ENCODE data around the gene DUT. TPM values are rescaled to one million over a fixed set of nuclear protein-coding genes. Genes with fewer than 3 reads are reported as not detected.

DUT gene
- total and polyA plus RNA-seq, 2 of the 8 experiments (the other 6 are each of a cell fraction or from before 2014, with no cell fraction given) = 71.5 to 246 TPM

DNA sequence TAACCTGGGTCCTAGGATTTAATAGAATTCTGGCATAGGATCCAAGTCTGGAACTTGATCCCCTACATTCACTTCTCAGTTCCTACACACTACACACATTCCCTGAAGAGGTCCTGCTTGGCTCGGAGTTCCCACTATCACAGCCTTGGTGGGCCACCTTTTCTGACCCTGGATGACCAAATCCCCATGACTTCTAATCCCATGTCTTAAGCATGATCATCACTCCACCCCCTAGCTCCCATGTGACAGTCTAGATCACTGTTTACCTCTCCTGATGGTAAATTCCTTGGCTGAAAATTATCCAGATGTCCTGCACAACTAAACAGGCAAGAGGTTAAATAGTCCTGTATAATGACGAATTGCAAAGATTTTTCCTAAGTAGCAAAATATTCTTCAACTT, 40.3 kb downstream of the DUT start:
- no peaks in the 10 kb centered on the region for H4K20me1 ChIP-seq (replicated peaks in 1 of 2; ENCODE audit: control insufficient read depth in 1 of 2, insufficient read depth in 2 of 2, low read length in 2 of 2)
- H3K27me3 ChIP-seq (replicated peaks in 1 of 4; ENCODE audit: control insufficient read depth in 3 of 4, extremely low read depth in 1 of 4, insufficient read depth in 3 of 4, low read length in 3 of 4) = no peaks in the 10 kb centered on the region
- no peak overlapping the region for H2BK12ac ChIP-seq (ENCODE audit: low read depth, low read length)
- H3K79me1 ChIP-seq (ENCODE audit: low read depth, low read length) = no peaks in the 10 kb centered on the region
- no peak overlapping the region for H2AK5ac ChIP-seq (ENCODE audit: low read depth, low read length)
- no peak for DNase-seq (ENCODE audit: low read depth in 1 of 2, low spot score in 2 of 2)
- H3K36me3 ChIP-seq (ENCODE audit: control insufficient read depth in 2 of 4, insufficient read depth in 4 of 4, low read length in 3 of 4) = no peaks in the 10 kb centered on the region
- H2BK120ac ChIP-seq (replicated peaks; ENCODE audit: low read depth, low read length) = no peak overlapping the region
- no peak overlapping the region for H3K4me2 ChIP-seq (ENCODE audit: insufficient read depth in 1 of 2, low read depth in 2 of 2, low read length in 2 of 2)
- no peak overlapping the region for H2AFZ ChIP-seq (ENCODE audit: low read length)
- H3K4me1 ChIP-seq (replicated peaks in 1 of 4; ENCODE audit: control insufficient read depth in 3 of 4, insufficient read depth in 4 of 4, low read length in 3 of 4) = no peaks in the 10 kb centered on the region
- WGBS, 2 experiments (ENCODE audit: extremely low coverage in 1 of 2, insufficient coverage in 1 of 2, insufficient read length in 1 of 2, insufficient replicate concordance in 2 of 2, low coverage in 1 of 2, low lambda C conversion rate in 2 of 2, missing lambda C conversion rate in 1 of 2) = 44% methylated on average over 2 of the region's 2 CpGs; no CpG with 5 or more reads in 1 of the 2 experiments
- H3K27ac ChIP-seq (ENCODE audit: low read depth, low read length) = no peak overlapping the region
- no peaks in the 10 kb centered on the region for H3K79me2 ChIP-seq (ENCODE audit: control insufficient read depth in 1 of 2, insufficient read depth in 2 of 2, low read length in 2 of 2)
- POLR2A ChIA-PET (ENCODE audit: partially characterized antibody) = interaction anchor here (0.7 kb wide), 1 partner anchor 162 kb away, joined by 3 read pairs; no protein-coding TSS in a partner anchor
- no peak overlapping the region for H4K8ac ChIP-seq (ENCODE audit: extremely low read depth, insufficient read depth, low read length)
- H3K18ac ChIP-seq (ENCODE audit: extremely low read depth, low read length) = no peak overlapping the region
- no peaks in the 10 kb centered on the region for H3K23me2 ChIP-seq (ENCODE audit: low read depth, low read length)
- H3K56ac ChIP-seq (replicated peaks; ENCODE audit: insufficient read length, low read depth, low read length) = no peak overlapping the region
- no peak overlapping the region for H3K4ac ChIP-seq (replicated peaks; ENCODE audit: insufficient read length, low read depth, low read length)
- no peak overlapping the region for H2BK15ac ChIP-seq (ENCODE audit: low read length)
- no peak overlapping the region for H3K23ac ChIP-seq (ENCODE audit: insufficient read length)
- H4K5ac ChIP-seq (ENCODE audit: insufficient read length, low read depth, low read length) = no peak overlapping the region
- H3K9me3 ChIP-seq (ENCODE audit: insufficient read depth in 2 of 2, low read depth in 1 of 2, low read length in 1 of 2) = no peaks in the 10 kb centered on the region
- H3K4me3 ChIP-seq (ENCODE audit: extremely low read depth in 1 of 4, insufficient read depth in 2 of 4, low read depth in 3 of 4, low read length in 4 of 4) = no peak overlapping the region
- CTCF ChIA-PET (ENCODE audit: partially characterized antibody) = interaction anchor here (0.9 to 4.3 kb wide), 5 partner anchors 9 to 136 kb away, joined by 3 to 33 read pairs (median 3); no protein-coding TSS in a partner anchor
- no peak for TF ChIP-seq PHF8 (conservative IDR thresholded peaks at IDR 0.05; ENCODE audit: low read depth, low read length)
- no peak for TF ChIP-seq HDAC6 (IDR thresholded peaks at IDR 0.05; ENCODE audit: low read depth, low read length)
- no peak for TF ChIP-seq TAF1 (IDR thresholded peaks at IDR 0.05; ENCODE audit: low read depth, low read length)
- TF ChIP-seq CHD2 (IDR thresholded peaks at IDR 0.05; ENCODE audit: low read length) = no peak
- TF ChIP-seq KDM4A (IDR thresholded peaks at IDR 0.05; ENCODE audit: low read depth, low read length, severe bottlenecking) = no peak
- TF ChIP-seq TEAD4 (IDR thresholded peaks at IDR 0.05; ENCODE audit: low read depth, low read length) = no peak
- no peak for TF ChIP-seq HDAC2 (IDR thresholded peaks at IDR 0.05; ENCODE audit: borderline replicate concordance in 1 of 2, low read depth in 2 of 2, low read length in 2 of 2)
- TF ChIP-seq FOSL1 (IDR thresholded peaks at IDR 0.05; ENCODE audit: insufficient read depth, low read depth, low read length) = no peak
- TF ChIP-seq YY1 (IDR thresholded peaks at IDR 0.05; ENCODE audit: low read depth, low read length) = no peak
- no peak overlapping the region for H3K9ac ChIP-seq (replicated peaks in 1 of 4; ENCODE audit: extremely low read depth in 1 of 4, low read depth in 3 of 4, low read length in 3 of 4)
- H3K14ac ChIP-seq (ENCODE audit: insufficient read length) = no peak overlapping the region
- FAIRE-seq = no peak
- no peak overlapping the region for H2BK5ac ChIP-seq (ENCODE audit: low read depth, low read length)
- H2BK20ac ChIP-seq (ENCODE audit: low read length) = no peak overlapping the region
- H4K91ac ChIP-seq (replicated peaks; ENCODE audit: insufficient read length, low read length) = no peak overlapping the region

All from H1 (cell line).